ENCODE results near the gene GIGYF2.

- TF ChIP-seq EZH2 (IDR thresholded peaks at IDR 0.05; ENCODE audit: borderline replicate concordance) (no peak), CTCF (IDR thresholded peaks at IDR 0.05; ENCODE audit: poor library complexity) (no peak), EZH2phosphoT487 (IDR thresholded peaks at IDR 0.05; ENCODE audit: low read depth, severe bottlenecking, unreplicated experiment) (no peak)
These were observed 16.4 kb downstream of the GIGYF2 start for GRCh38 chr2:232713505-232713904.

All from hepatocyte (in vitro differentiated cells).